K562 (cell line): ENCODE results near the gene UBXN2A. TPM values are rescaled to one million over a fixed set of nuclear protein-coding genes. Genes with fewer than 3 reads are reported as not detected.

Experiments
- BRD4 ChIP-seq: fragments of 200-600 bp; sonication (generic); IDR thresholded peaks from 2 replicates; pipeline ENCODE4 v1.6.1; 2017; ENCODE audit warnings: inconsistent platforms
- HCFC1 ChIP-seq: IDR thresholded peaks from 2 replicates; pipeline ENCODE4 v1.6.1; 2012; ENCODE audit warnings: low read depth, low read length, improper control_type of control experiment
- NR2F6 ChIP-seq: fragments of 450-650 bp; formaldehyde crosslinking; IDR thresholded peaks from 2 replicates; pipeline ENCODE4 v1.4.0; 2020; ENCODE audit warnings: mild to moderate bottlenecking
- RAD21 ChIP-seq, 2 experiments: fragments of 250-450 bp in 1 of 2; fragments of 450-650 bp in 1 of 2; sonication (Bioruptor Pico) in 1 of 2; formaldehyde crosslinking in 1 of 2; IDR thresholded peaks in 1 of 2; conservative IDR thresholded peaks in 1 of 2; 2 replicates each; pipeline versions ENCODE4 v1.4.0 to v1.8.0; 2020 to 2022; ENCODE audit warnings: mild to moderate bottlenecking in 2 of 2, moderate library complexity in 1 of 2
- RBM25 ChIP-seq: fragments of 200-400 bp; formaldehyde crosslinking; IDR thresholded peaks from 2 replicates; pipeline ENCODE4 v1.6.1; 2018; ENCODE audit warnings: low read length, low read depth, moderate library complexity; ENCODE audit not compliant: severe bottlenecking
- SMAD4 ChIP-seq: fragments of 250-450 bp; sonication (Bioruptor Pico); conservative IDR thresholded peaks from 2 replicates; pipeline ENCODE4 v1.8.0; 2021; ENCODE audit warnings: inconsistent platforms, mild to moderate bottlenecking, moderate library complexity
- SNRNP70 ChIP-seq: fragments of 200-400 bp; formaldehyde crosslinking; optimal IDR thresholded peaks from 2 replicates; pipeline ENCODE3; 2017; ENCODE audit warnings: low read depth, low read length
- TAF1 ChIP-seq: IDR thresholded peaks from 2 replicates; pipeline ENCODE4 v1.6.1; 2011; ENCODE audit warnings: mild to moderate bottlenecking, low read length, moderate library complexity; ENCODE audit not compliant: insufficient read depth, control insufficient read depth, severe bottlenecking; ENCODE audit errors: extremely low read depth
- TBL1XR1 ChIP-seq, 2 experiments: IDR thresholded peaks; 2 replicates each; pipeline ENCODE4 v1.6.1; 2012; ENCODE audit warnings: improper control_type of control experiment in 2 of 2, low read length in 2 of 2, mild to moderate bottlenecking in 1 of 2
- YBX1 ChIP-seq: fragments of 450-650 bp; IDR thresholded peaks from 2 replicates; pipeline ENCODE4 v1.7.1; 2016; ENCODE audit warnings: mild to moderate bottlenecking
- ZBTB40 ChIP-seq, 2 experiments: fragments of 450-650 bp in 1 of 2; sonication (generic) in 1 of 2; formaldehyde crosslinking in 1 of 2; IDR thresholded peaks; 2 replicates each; pipeline versions ENCODE4 v1.7.1 to v1.9.0; 2016 to 2022; ENCODE audit warnings: inconsistent platforms in 1 of 2, mild to moderate bottlenecking in 1 of 2, missing genetic modification reagents in 1 of 2
- ZNF134 ChIP-seq: fragments of 250-450 bp; sonication (Bioruptor Pico); conservative IDR thresholded peaks from 2 replicates; pipeline ENCODE4 v1.4.0; 2020
- polyA plus RNA-seq, 8 experiments: library from polyadenylated mRNA; depleted of rRNA in 4 of 8; stranded (reverse) in 5 of 8; unstranded in 3 of 8; fragments of >200 nt; fragmentation: Nextera tagmentation in 2 of 8; fragmentation: Illumina TruSeq in 1 of 8; extraction: Ambion mirVana in 2 of 8; extraction: Trizol in 1 of 8; gene quantifications; 2 replicates each; pipeline versions ENCODE4 v1.2.1 to v1.2.3, GENCODE V29; 2011 to 2014; ENCODE audit warnings: inconsistent platforms in 1 of 8, missing spikeins in 1 of 8
- total RNA-seq, 7 experiments: library from RNA; depleted of rRNA in 6 of 7; stranded (reverse); fragments of >200 nt in 6 of 7; fragmentation: Illumina TruSeq in 2 of 7; extraction: Trizol in 2 of 7; gene quantifications; 2 replicates each; pipeline versions ENCODE4 v1.2.1 to v1.2.3, GENCODE V29; 2011 to 2021; ENCODE audit warnings: low replicate concordance in 1 of 7
- TF ChIP-seq, protein P1 (sequence below): fragments of 450-650 bp; IDR thresholded peaks from 2 replicates; pipeline ENCODE4 v1.6.1; 2017; ENCODE audit warnings: antibody characterized with exemption, mild to moderate bottlenecking

Gene UBXN2A
- total and polyA plus RNA-seq, 9 of the 15 experiments (the other 6 are each of a cell fraction or from before 2014, with no cell fraction given) = 3.4 to 25.6 (median 16.0) TPM

DNA sequence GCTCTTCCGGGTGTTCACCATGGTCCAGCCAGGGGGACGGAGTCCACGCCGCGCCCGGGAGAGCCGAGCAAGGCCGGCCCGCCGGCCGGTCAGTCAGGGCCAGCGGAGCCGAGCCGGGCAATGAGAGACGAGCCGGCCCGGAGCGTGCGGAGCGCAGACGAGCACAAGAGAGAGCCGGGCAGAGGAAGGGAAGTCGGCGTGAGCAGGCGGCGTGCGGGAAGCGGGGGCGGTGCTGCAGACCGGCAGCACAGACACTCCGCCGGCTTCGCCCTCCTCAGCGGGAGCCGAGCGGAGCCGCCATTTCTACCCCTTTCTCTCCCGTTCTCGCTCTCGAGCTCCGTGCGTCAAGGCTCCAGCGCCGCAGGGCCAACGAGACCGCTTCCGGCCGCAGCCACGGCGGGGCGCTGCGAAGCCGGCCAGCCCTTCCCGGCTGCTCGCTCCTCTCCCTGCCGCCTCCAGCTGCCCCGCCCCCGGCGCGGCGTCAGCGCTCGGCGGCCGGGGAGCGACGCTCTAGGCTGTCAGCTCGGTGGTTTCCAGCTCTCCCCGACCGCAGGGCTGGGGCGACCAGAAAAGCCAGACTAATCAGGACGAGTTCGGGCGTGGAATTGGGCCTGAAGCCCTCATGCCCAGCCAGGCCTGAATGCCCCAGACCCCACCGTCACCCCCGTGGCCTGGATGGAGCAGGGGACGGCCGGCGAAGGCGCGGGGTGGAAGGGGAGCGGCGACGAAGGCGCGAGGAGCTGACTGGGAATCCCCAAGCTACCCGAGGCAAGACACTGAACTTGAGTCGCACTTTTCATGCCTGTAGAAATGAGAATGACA is 13.3 kb upstream of the UBXN2A start, which contains the start of gene ATAD2B (continued):
- TF ChIP-seq TBL1XR1 (IDR thresholded peaks at IDR 0.05; ENCODE audit: low read length in 2 of 2) = peak in 1 of 2 experiments; percentile 39; a peak in 2 of 4 replicates
- peak; percentile 38 for TF ChIP-seq RBM25
- no peak for TF ChIP-seq NR2F6 (CRISPR knock-in tag)
- TF ChIP-seq TAF1 = peak; percentile 89
- TF ChIP-seq SNRNP70 = no peak
- no peak for TF ChIP-seq ZNF134 (CRISPR knock-in tag)
- peak; percentile 85 to 86 for TF ChIP-seq RAD21 (CRISPR knock-in tag; conservative IDR thresholded peaks at IDR 0.05 in 1 of 2, IDR thresholded peaks at IDR 0.05 in 1 of 2)
- TF ChIP-seq, protein P1, sequence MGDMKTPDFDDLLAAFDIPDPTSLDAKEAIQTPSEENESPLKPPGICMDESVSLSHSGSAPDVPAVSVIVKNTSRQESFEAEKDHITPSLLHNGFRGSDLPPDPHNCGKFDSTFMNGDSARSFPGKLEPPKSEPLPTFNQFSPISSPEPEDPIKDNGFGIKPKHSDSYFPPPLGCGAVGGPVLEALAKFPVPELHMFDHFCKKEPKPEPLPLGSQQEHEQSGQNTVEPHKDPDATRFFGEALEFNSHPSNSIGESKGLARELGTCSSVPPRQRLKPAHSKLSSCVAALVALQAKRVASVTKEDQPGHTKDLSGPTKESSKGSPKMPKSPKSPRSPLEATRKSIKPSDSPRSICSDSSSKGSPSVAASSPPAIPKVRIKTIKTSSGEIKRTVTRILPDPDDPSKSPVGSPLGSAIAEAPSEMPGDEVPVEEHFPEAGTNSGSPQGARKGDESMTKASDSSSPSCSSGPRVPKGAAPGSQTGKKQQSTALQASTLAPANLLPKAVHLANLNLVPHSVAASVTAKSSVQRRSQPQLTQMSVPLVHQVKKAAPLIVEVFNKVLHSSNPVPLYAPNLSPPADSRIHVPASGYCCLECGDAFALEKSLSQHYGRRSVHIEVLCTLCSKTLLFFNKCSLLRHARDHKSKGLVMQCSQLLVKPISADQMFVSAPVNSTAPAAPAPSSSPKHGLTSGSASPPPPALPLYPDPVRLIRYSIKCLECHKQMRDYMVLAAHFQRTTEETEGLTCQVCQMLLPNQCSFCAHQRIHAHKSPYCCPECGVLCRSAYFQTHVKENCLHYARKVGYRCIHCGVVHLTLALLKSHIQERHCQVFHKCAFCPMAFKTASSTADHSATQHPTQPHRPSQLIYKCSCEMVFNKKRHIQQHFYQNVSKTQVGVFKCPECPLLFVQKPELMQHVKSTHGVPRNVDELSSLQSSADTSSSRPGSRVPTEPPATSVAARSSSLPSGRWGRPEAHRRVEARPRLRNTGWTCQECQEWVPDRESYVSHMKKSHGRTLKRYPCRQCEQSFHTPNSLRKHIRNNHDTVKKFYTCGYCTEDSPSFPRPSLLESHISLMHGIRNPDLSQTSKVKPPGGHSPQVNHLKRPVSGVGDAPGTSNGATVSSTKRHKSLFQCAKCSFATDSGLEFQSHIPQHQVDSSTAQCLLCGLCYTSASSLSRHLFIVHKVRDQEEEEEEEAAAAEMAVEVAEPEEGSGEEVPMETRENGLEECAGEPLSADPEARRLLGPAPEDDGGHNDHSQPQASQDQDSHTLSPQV = 0 out of 2 replicates have a peak, but pooled peaks have one; percentile 18
- 0 out of 2 replicates have a peak, but pooled peaks have one; percentile 61 for TF ChIP-seq BRD4
- no peak for TF ChIP-seq YBX1
- no peak for TF ChIP-seq ZBTB40 (IDR thresholded peaks at IDR 0.05)
- no peak for TF ChIP-seq ZBTB40 (CRISPR knock-in tag; IDR thresholded peaks at IDR 0.05)
- TF ChIP-seq SMAD4 (CRISPR knock-in tag) = peak; percentile 82; the same call in 1 of the 2 replicates
- TF ChIP-seq HCFC1 = peak; percentile 70
